H1 (cell line): ENCODE results near the gene ALDH5A1. TPM values are rescaled to one million over a fixed set of nuclear protein-coding genes. Genes with fewer than 3 reads are reported as not detected.

Experiments used
- CTCF ChIA-PET: fragments of 300-600 bp; sonication (Branson Sonifier 250); formaldehyde crosslinking; loops from one replicate; lab custom pipeline; 2021; ENCODE audit not compliant: partially characterized antibody; lab: Charles Lee
- POLR2A ChIA-PET: fragments of 300-600 bp; sonication (Branson Sonifier 250); formaldehyde crosslinking; loops from one replicate; lab custom pipeline; 2021; ENCODE audit warnings: inconsistent platforms; ENCODE audit not compliant: partially characterized antibody; lab: Charles Lee
- DNase-seq, 2 experiments: peaks; one replicate each; pipeline versions ENCODE4 v3.0.0 to v3.0.0-alpha.2; 2010 to 2022; ENCODE audit warnings: low spot score in 2 of 2, low read depth in 1 of 2, mixed read lengths in 1 of 2
- FAIRE-seq: peaks from 2 replicates; lab custom pipeline; 2011; peaks lifted over from hg19 to GRCh38; lab: Jason Lieb, UNC
- H2AFZ ChIP-seq: 2 replicates; pipeline ENCODE4 v1.8.1; 2012; ENCODE audit warnings: low read length, inconsistent platforms
- H2AK5ac ChIP-seq: 2 replicates; pipeline ENCODE4 v1.6.1; 2013; ENCODE audit warnings: low read depth, low read length
- H2BK120ac ChIP-seq: replicated peaks from 2 replicates; pipeline ENCODE3; 2013; ENCODE audit warnings: low read depth, low read length, inconsistent platforms
- H2BK12ac ChIP-seq: 2 replicates; pipeline ENCODE4 v1.6.1; 2013; ENCODE audit warnings: low read depth, low read length
- H2BK15ac ChIP-seq: 2 replicates; pipeline ENCODE4 v1.6.1; 2013; ENCODE audit warnings: low read length
- H2BK20ac ChIP-seq: 2 replicates; pipeline ENCODE4 v1.6.1; 2013; ENCODE audit warnings: low read length
- H2BK5ac ChIP-seq: 2 replicates; pipeline ENCODE4 v1.6.1; 2013; ENCODE audit warnings: low read depth, low read length
- H3K14ac ChIP-seq: 2 replicates; pipeline ENCODE4 v1.6.1; 2013; ENCODE audit warnings: inconsistent platforms; ENCODE audit not compliant: insufficient read length
- H3K18ac ChIP-seq: 2 replicates; pipeline ENCODE4 v1.6.1; 2013; ENCODE audit warnings: low read length; ENCODE audit errors: extremely low read depth
- H3K23ac ChIP-seq: 2 replicates; pipeline ENCODE4 v1.6.1; 2013; ENCODE audit warnings: inconsistent platforms; ENCODE audit not compliant: insufficient read length
- H3K23me2 ChIP-seq: 2 replicates; pipeline ENCODE4 v1.6.1; 2013; ENCODE audit warnings: low read depth, low read length
- H3K27ac ChIP-seq: 2 replicates; pipeline ENCODE4 v1.6.1; 2011; ENCODE audit warnings: low read depth, low read length, inconsistent platforms
- H3K27me3 ChIP-seq, 4 experiments: replicated peaks in 1 of 4; 1 replicate in 1 of 4; 2 replicates in 3 of 4; pipeline versions ENCODE4 v1.6.1 to v1.8.1; 2011 to 2013; ENCODE audit warnings: low read length in 3 of 4, mild to moderate bottlenecking in 3 of 4, inconsistent platforms in 2 of 4, mixed read lengths in 2 of 4, moderate library complexity in 1 of 4; ENCODE audit not compliant: control insufficient read depth in 3 of 4, insufficient read depth in 3 of 4; ENCODE audit errors: extremely low read depth in 1 of 4
- H3K36me3 ChIP-seq, 4 experiments: 2 replicates each; pipeline versions ENCODE4 v1.6.1 to v1.8.1; 2011 to 2013; ENCODE audit warnings: mild to moderate bottlenecking in 4 of 4, low read length in 3 of 4, moderate library complexity in 2 of 4, control low read depth in 1 of 4, inconsistent platforms in 1 of 4; ENCODE audit not compliant: insufficient read depth in 4 of 4, control insufficient read depth in 2 of 4
- H3K4ac ChIP-seq: replicated peaks from 2 replicates; pipeline ENCODE3; 2013; ENCODE audit warnings: low read length, low read depth, mixed read lengths, inconsistent platforms; ENCODE audit not compliant: insufficient read length
- H3K4me1 ChIP-seq, 4 experiments: replicated peaks in 1 of 4; 1 replicate in 1 of 4; 2 replicates in 3 of 4; pipeline versions ENCODE4 v1.6.1 to v1.8.1; 2011 to 2013; ENCODE audit warnings: low read length in 3 of 4, inconsistent platforms in 2 of 4, mixed read lengths in 1 of 4; ENCODE audit not compliant: insufficient read depth in 4 of 4, control insufficient read depth in 3 of 4
- H3K4me2 ChIP-seq, 2 experiments: 2 replicates each; pipeline versions ENCODE4 v1.6.1 to v1.8.1; 2011 to 2013; ENCODE audit warnings: low read depth in 2 of 2, low read length in 2 of 2, control low read depth in 1 of 2, inconsistent platforms in 1 of 2, mild to moderate bottlenecking in 1 of 2; ENCODE audit not compliant: insufficient read depth in 1 of 2
- H3K4me3 ChIP-seq, 4 experiments: fragments of 200-600, 300-600 bp in 1 of 4; sonication (generic), shearing (Covaris generic), sonication (Bioruptor Twin) in 1 of 4; 2 replicates each; pipeline versions ENCODE4 v1.5.1 to v1.8.1; 2011 to 2016; ENCODE audit warnings: low read length in 4 of 4, low read depth in 3 of 4, control low read depth in 2 of 4, inconsistent platforms in 2 of 4, mild to moderate bottlenecking in 2 of 4, mixed read lengths in 1 of 4, moderate library complexity in 1 of 4; ENCODE audit not compliant: insufficient read depth in 2 of 4; ENCODE audit errors: extremely low read depth in 1 of 4
- H3K56ac ChIP-seq: replicated peaks from 2 replicates; pipeline ENCODE3; 2013; ENCODE audit warnings: low read depth, mild to moderate bottlenecking, mixed read lengths, low read length, inconsistent platforms; ENCODE audit not compliant: insufficient read length
- H3K79me1 ChIP-seq: 2 replicates; pipeline ENCODE4 v1.6.1; 2013; ENCODE audit warnings: low read depth, low read length, control low read depth
- H3K79me2 ChIP-seq, 2 experiments: 2 replicates each; pipeline versions ENCODE4 v1.6.1 to v1.8.1; 2012 to 2013; ENCODE audit warnings: low read length in 2 of 2, mild to moderate bottlenecking in 2 of 2, inconsistent platforms in 1 of 2; ENCODE audit not compliant: insufficient read depth in 2 of 2, control insufficient read depth in 1 of 2
- H3K9ac ChIP-seq, 4 experiments: replicated peaks in 1 of 4; 1 replicate in 1 of 4; 2 replicates in 3 of 4; pipeline versions ENCODE4 v1.6.1 to v1.8.1; 2011 to 2013; ENCODE audit warnings: low read depth in 3 of 4, low read length in 3 of 4, control low read depth in 2 of 4, mild to moderate bottlenecking in 2 of 4, moderate library complexity in 2 of 4, inconsistent platforms in 1 of 4; ENCODE audit errors: extremely low read depth in 1 of 4
- H3K9me3 ChIP-seq, 2 experiments: 2 replicates each; pipeline versions ENCODE4 v1.6.1 to v1.8.1; 2012 to 2013; ENCODE audit warnings: mild to moderate bottlenecking in 2 of 2, moderate library complexity in 2 of 2, control low read depth in 1 of 2, inconsistent platforms in 1 of 2, low read depth in 1 of 2, low read length in 1 of 2, mixed read lengths in 1 of 2; ENCODE audit not compliant: insufficient read depth in 2 of 2
- H4K20me1 ChIP-seq, 2 experiments: replicated peaks in 1 of 2; 2 replicates each; pipeline versions ENCODE3 to v1.8.1; 2011 to 2013; ENCODE audit warnings: inconsistent platforms in 2 of 2, low read length in 2 of 2, mild to moderate bottlenecking in 1 of 2; ENCODE audit not compliant: insufficient read depth in 2 of 2, control insufficient read depth in 1 of 2
- H4K5ac ChIP-seq: 2 replicates; pipeline ENCODE4 v1.6.1; 2013; ENCODE audit warnings: low read length, low read depth, mixed read lengths, inconsistent platforms; ENCODE audit not compliant: insufficient read length
- H4K8ac ChIP-seq: 2 replicates; pipeline ENCODE4 v1.8.0; 2013; ENCODE audit warnings: mild to moderate bottlenecking, moderate library complexity, low read length, inconsistent platforms; ENCODE audit not compliant: insufficient read depth; ENCODE audit errors: extremely low read depth
- H4K91ac ChIP-seq: replicated peaks from 2 replicates; pipeline ENCODE3; 2013; ENCODE audit warnings: low read length, mixed read lengths, inconsistent platforms; ENCODE audit not compliant: insufficient read length
- ASH2L ChIP-seq: fragments of 200-600, 300-600 bp; sonication (generic); IDR thresholded peaks from one replicate; pipeline ENCODE4 v1.7.1; 2017; ENCODE audit warnings: low read length
- CHD1 ChIP-seq: IDR thresholded peaks from 2 replicates; pipeline ENCODE4 v1.6.1; 2012; ENCODE audit warnings: low read depth, low read length, improper control_type of control experiment
- CTBP2 ChIP-seq: IDR thresholded peaks from 2 replicates; pipeline ENCODE4 v1.7.0; 2011; ENCODE audit warnings: borderline replicate concordance, mild to moderate bottlenecking, moderate library complexity, mixed read lengths, low read length; ENCODE audit not compliant: insufficient read depth, insufficient read length
- GTF2F1 ChIP-seq: IDR thresholded peaks from 2 replicates; pipeline ENCODE4 v1.6.1; 2012; ENCODE audit warnings: low read depth, low read length, improper control_type of control experiment, borderline replicate concordance
- HDAC2 ChIP-seq, 2 experiments: fragments of 300-600 bp in 1 of 2; sonication (generic) in 1 of 2; IDR thresholded peaks; 2 replicates each; pipeline ENCODE4 v1.6.1; 2011 to 2012; ENCODE audit warnings: low read depth in 2 of 2, low read length in 2 of 2, mild to moderate bottlenecking in 2 of 2, moderate library complexity in 2 of 2, borderline replicate concordance in 1 of 2, inconsistent platforms in 1 of 2
- HDAC6 ChIP-seq: IDR thresholded peaks from one replicate; pipeline ENCODE4 v1.7.1; 2012; ENCODE audit warnings: low read depth, mild to moderate bottlenecking, inconsistent platforms, low read length, moderate library complexity
- JUN ChIP-seq: IDR thresholded peaks from 2 replicates; pipeline ENCODE4 v1.6.1; 2011; ENCODE audit warnings: low read depth, mild to moderate bottlenecking, improper control_type of control experiment, low read length
- JUND ChIP-seq: IDR thresholded peaks from 2 replicates; pipeline ENCODE4 v1.6.1; 2011; ENCODE audit warnings: mild to moderate bottlenecking, improper control_type of control experiment, low read length
- NANOG ChIP-seq: IDR thresholded peaks from 2 replicates; pipeline ENCODE4 v1.6.1; 2011; ENCODE audit warnings: low read length, low read depth, mild to moderate bottlenecking, inconsistent platforms; ENCODE audit not compliant: insufficient read depth, poor library complexity, severe bottlenecking
- SIN3A ChIP-seq, 2 experiments: IDR thresholded peaks in 1 of 2; conservative IDR thresholded peaks in 1 of 2; 2 replicates each; pipeline ENCODE4 v1.6.1; 2011 to 2012; ENCODE audit warnings: low read length in 2 of 2, improper control_type of control experiment in 1 of 2, low read depth in 1 of 2, mild to moderate bottlenecking in 1 of 2
- SP1 ChIP-seq: IDR thresholded peaks from 2 replicates; pipeline ENCODE4 v1.6.1; 2011; ENCODE audit warnings: low read depth, low read length
- SP4 ChIP-seq: IDR thresholded peaks from 2 replicates; pipeline ENCODE4 v1.6.1; 2012; ENCODE audit warnings: low read length, inconsistent platforms
- YY1 ChIP-seq: IDR thresholded peaks from 2 replicates; pipeline ENCODE4 v1.6.1; 2011; ENCODE audit warnings: low read depth, mild to moderate bottlenecking, low read length
- WGBS, 2 experiments: shearing (Covaris generic) in 1 of 2; methylation state at CpG; one replicate each; pipeline versions ENCODE4 v1.1.6 to v1.1.7; 2013 to 2015; ENCODE audit warnings: low lambda C conversion rate in 2 of 2, mixed read lengths in 2 of 2, inconsistent platforms in 1 of 2, low coverage in 1 of 2, missing lambda C conversion rate in 1 of 2; ENCODE audit not compliant: insufficient replicate concordance in 2 of 2, insufficient coverage in 1 of 2, insufficient read length in 1 of 2; ENCODE audit errors: extremely low coverage in 1 of 2, missing lambda C conversion rate in 1 of 2; 5-methylcytosine and 5-hydroxymethylcytosine counted together
- polyA plus RNA-seq, 7 experiments: library from polyadenylated mRNA; depleted of rRNA in 3 of 7; stranded (reverse) in 5 of 7; unstranded in 2 of 7; fragments of >200 nt in 5 of 7; fragments of 200-250 nt in 2 of 7; gene quantifications; 1 replicate in 5 of 7; 2 replicates in 1 of 7; 4 replicates in 1 of 7; pipeline versions ENCODE4 v1.2.1 to v1.2.3, GENCODE V29; 2011 to 2013; ENCODE audit warnings: missing spikeins in 2 of 7, mixed read lengths in 2 of 7
- total RNA-seq: library from RNA; stranded (reverse); fragmentation: NEBNext Ultra II Directional; extraction: Animal tissue kit (Norgen Biotek cat#: 25700); gene quantifications from 2 replicates; pipeline ENCODE4 v1.2.1, GENCODE V29; 2021

The ALDH5A1 gene
- total and polyA plus RNA-seq, 2 of the 8 experiments (the other 6 are each of a cell fraction or from before 2014, with no cell fraction given): 1.5 to 2.4 TPM

DNA sequence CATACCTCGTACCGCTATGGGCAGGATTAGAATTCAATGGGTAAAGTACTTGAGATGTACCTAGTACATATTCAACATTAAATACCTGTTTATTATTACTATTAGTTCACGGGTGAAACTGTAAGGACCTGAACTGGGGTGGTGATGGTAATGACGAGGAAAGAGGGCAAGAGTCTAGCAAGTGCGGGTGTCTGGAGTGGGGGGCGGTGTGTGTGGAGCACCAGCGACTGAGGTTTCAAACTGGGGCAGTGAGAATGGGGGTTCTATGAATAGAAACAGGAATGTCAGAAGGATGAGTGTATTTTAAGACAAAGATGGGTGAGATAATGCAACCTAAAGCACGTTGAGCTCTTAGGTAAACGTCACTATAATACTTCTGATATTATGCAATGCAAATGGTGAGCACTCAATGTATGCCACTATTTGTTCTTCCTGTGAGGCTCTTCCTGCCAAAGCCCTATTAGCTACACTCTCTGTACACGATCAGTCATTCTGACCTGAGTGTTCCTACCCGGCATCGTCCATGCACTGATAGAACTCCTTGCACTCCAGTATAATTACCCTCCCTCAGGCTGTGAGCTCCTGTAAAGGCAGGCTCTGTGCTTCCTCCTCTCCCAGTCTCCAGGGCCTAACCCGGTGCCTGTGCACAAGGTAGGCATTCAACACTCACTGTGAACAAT lies 55.0 kb downstream of the ALDH5A1 start:
- H3K4me2 ChIP-seq: no peak overlapping the region
- no peak overlapping the region for H3K18ac ChIP-seq
- H4K20me1 ChIP-seq: no peaks in the 10 kb centered on the region
- ChIA-PET POLR2A (interaction anchor here (1.1 kb wide), 1 partner anchor 49 kb away, joined by 3 read pairs; no protein-coding TSS in a partner anchor), CTCF (interaction anchor here (0.6 to 3.4 kb wide), 7 partner anchors 10 to 1092 kb away, joined by 3 to 14 read pairs (median 4); no protein-coding TSS in a partner anchor)
- no peak overlapping the region for H3K14ac ChIP-seq
- H2BK15ac ChIP-seq: no peak overlapping the region
- no peak overlapping the region for H3K56ac ChIP-seq
- no peaks in the 10 kb centered on the region for H3K79me1 ChIP-seq
- H3K36me3 ChIP-seq: no peaks in the 10 kb centered on the region
- DNase-seq (no peak), FAIRE-seq (no peak)
- no peaks in the 10 kb centered on the region for H3K27me3 ChIP-seq
- no peak overlapping the region for H3K23ac ChIP-seq
- no peaks in the 10 kb centered on the region for H3K79me2 ChIP-seq
- no peak overlapping the region for H2AK5ac ChIP-seq
- no peak overlapping the region for H2BK5ac ChIP-seq
- 93% methylated on average over 13 of the region's 13 CpGs; no CpG with 5 or more reads in 1 of the 2 experiments for WGBS, 2 experiments
- no peak overlapping the region for H3K4me3 ChIP-seq
- H3K27ac ChIP-seq: no peak overlapping the region
- no peak overlapping the region for H2BK20ac ChIP-seq
- H3K4me1 ChIP-seq: no peaks in the 10 kb centered on the region
- no peak overlapping the region for H2BK12ac ChIP-seq
- H2BK120ac ChIP-seq: no peak overlapping the region
- H3K9ac ChIP-seq: no peak overlapping the region
- H3K23me2 ChIP-seq: no peaks in the 10 kb centered on the region
- no peaks in the 10 kb centered on the region for H3K9me3 ChIP-seq
- H4K5ac ChIP-seq: no peak overlapping the region
- H4K8ac ChIP-seq: no peak overlapping the region
- H2AFZ ChIP-seq: no peak overlapping the region
- H3K4ac ChIP-seq: no peak overlapping the region
- no peak overlapping the region for H4K91ac ChIP-seq
- TF ChIP-seq CHD1 (no peak), JUN (no peak), CTBP2 (no peak), ASH2L (no peak), HDAC6 (no peak), NANOG (no peak), YY1 (no peak), HDAC2 (IDR thresholded peaks at IDR 0.05; ENCODE audit: borderline replicate concordance in 1 of 2, low read depth in 2 of 2, low read length in 2 of 2) (no peak), GTF2F1 (no peak), SP1 (no peak), JUND (no peak), SP4 (no peak), SIN3A (conservative IDR thresholded peaks at IDR 0.05 in 1 of 2, IDR thresholded peaks at IDR 0.05 in 1 of 2; ENCODE audit: low read depth in 1 of 2, low read length in 2 of 2) (no peak)
